Epithelial cell of proximal tubule (primary cell): ENCODE data around the gene GOLGA1. TPM values are rescaled to one million over a fixed set of nuclear protein-coding genes. Genes with fewer than 3 reads are reported as not detected.

ENCODE experiments used
- DNase-seq: peaks from one replicate; pipeline ENCODE4 v3.0.0-alpha.2; 2011; ENCODE audit warnings: low read depth
- H3K4me3 ChIP-seq: 2 replicates; pipeline ENCODE4 v1.5.1; 2011; ENCODE audit warnings: low read depth, mild to moderate bottlenecking, low read length
- total RNA-seq: library from RNA; depleted of rRNA; stranded (reverse); fragments of >200 nt; gene quantifications from 2 replicates; pipeline ENCODE4 v1.2.3, GENCODE V29; 2015
- TF ChIP-seq, protein P1 (sequence below): conservative IDR thresholded peaks from 2 replicates; pipeline ENCODE4 v1.5.1; 2012; ENCODE audit warnings: low read depth, mild to moderate bottlenecking, low read length

GOLGA1 gene, protein sequence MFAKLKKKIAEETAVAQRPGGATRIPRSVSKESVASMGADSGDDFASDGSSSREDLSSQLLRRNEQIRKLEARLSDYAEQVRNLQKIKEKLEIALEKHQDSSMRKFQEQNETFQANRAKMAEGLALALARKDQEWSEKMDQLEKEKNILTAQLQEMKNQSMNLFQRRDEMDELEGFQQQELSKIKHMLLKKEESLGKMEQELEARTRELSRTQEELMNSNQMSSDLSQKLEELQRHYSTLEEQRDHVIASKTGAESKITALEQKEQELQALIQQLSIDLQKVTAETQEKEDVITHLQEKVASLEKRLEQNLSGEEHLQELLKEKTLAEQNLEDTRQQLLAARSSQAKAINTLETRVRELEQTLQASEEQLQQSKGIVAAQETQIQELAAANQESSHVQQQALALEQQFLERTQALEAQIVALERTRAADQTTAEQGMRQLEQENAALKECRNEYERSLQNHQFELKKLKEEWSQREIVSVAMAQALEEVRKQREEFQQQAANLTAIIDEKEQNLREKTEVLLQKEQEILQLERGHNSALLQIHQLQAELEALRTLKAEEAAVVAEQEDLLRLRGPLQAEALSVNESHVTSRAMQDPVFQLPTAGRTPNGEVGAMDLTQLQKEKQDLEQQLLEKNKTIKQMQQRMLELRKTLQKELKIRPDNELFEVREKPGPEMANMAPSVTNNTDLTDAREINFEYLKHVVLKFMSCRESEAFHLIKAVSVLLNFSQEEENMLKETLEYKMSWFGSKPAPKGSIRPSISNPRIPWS
- total RNA-seq: 5.4 and 26.0 TPM in 2 replicates

DNA sequence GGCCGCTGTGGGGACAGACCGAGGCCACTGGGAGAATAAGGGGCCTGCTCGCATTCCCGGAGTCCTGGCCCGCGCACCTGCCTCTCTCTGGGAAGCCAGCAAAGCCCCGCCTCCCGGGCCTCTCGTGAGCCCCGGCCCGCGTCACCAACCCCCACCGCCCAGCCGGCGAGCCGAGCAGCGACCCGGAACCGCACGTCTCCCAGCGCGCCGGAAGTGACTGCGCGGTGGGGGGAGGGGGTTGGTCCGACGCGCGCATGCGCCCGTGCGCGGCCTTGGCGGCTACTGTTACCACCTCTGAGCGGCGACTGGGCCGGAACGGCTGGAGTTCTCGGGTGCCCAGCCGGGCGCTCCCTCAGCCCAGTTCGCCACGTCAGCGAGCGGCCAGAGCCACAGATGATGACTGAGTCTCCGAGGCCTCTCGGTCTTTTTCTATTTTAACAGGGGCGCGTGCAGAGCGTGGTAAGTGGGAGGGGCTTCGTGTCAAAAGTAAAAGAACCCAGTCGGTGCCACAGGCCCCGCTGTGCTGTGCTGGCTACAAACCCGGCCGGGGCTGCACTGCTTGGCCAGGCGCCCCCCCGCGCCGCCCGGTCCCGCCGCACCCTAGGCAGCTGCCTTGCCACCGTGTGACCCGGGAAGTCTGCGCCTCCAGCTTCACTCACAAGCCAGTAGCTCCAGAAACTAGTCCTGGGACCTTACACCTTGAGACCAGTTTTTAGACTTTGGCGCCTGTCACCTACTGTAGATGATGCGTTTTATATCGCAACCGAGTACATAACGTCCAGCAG lies at the start of gene GOLGA1:
Gene GOLGA1 (minus strand): TSS at position 190 of the 785 bp plus-strand sequence. CDS start 2,372 bp downstream, outside the sequence.
- TF ChIP-seq, protein P1, sequence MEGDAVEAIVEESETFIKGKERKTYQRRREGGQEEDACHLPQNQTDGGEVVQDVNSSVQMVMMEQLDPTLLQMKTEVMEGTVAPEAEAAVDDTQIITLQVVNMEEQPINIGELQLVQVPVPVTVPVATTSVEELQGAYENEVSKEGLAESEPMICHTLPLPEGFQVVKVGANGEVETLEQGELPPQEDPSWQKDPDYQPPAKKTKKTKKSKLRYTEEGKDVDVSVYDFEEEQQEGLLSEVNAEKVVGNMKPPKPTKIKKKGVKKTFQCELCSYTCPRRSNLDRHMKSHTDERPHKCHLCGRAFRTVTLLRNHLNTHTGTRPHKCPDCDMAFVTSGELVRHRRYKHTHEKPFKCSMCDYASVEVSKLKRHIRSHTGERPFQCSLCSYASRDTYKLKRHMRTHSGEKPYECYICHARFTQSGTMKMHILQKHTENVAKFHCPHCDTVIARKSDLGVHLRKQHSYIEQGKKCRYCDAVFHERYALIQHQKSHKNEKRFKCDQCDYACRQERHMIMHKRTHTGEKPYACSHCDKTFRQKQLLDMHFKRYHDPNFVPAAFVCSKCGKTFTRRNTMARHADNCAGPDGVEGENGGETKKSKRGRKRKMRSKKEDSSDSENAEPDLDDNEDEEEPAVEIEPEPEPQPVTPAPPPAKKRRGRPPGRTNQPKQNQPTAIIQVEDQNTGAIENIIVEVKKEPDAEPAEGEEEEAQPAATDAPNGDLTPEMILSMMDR: no peak
- peak; percentile 33 for DNase-seq
- H3K4me3 ChIP-seq: peak within 1 kb of the TSS; percentile 82

DNA sequence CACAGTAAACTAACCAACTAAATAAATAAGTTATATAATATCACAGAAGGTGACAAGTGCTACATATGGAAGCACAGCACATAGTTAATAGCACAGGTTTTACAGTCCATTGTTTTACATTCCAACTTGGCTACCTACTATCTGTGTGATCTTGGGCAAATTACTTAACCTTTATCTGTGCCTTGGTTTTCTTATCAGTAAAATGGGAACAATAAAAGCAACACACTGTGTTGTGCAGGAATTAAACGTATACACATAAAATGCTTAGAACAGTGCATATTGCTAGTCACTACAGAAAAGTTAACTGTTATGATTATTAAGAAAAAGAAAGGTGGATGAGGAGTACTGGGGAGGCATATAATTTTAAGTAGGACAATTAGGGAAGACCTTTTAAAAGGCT lies 42.8 kb upstream of the GOLGA1 start:
- no peak for DNase-seq
- no peak overlapping the region for H3K4me3 ChIP-seq
- TF ChIP-seq, protein P1: no peak

DNA sequence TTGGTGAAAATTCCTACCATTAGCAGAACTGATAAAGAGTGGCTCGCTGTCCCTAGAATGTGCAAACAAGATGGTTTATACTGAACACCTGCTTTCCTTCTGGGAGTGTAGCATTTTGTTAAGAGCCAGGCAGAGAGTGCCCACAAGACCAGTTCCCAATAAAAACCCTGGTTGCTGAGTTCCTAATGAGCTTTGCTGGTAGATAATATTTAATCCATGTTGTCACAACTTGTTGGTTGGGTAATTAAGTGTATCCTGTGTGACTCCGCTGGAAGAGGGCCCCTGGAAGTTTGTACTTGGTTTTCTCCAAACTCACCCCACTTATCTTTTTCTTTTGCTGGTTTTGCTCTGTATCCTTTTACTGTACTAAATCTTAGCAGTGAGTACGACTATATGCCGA lies 39.5 kb upstream of the GOLGA1 start:
- TF ChIP-seq, protein P1: no peak
- DNase-seq: peak; percentile 23

DNA sequence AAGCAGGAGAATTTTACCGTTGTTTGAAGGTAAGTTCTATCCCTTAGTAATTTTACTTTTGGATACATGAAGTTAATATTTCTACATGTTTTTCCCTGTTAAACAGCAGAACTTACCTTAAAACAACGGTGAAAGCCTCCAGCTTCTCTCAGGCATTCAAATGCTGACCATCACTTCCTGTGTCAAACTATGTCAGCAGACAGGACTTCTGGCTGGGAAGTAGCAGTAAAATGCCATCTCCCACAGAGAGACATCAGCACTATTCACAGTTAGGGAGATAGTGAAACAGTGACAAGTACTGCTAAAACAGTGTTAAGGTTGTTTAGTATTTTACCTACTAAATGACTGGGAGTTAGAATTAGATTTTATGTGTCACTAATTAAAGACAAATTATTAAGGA lies 34.2 kb upstream of the GOLGA1 start:
- H3K4me3 ChIP-seq: no peak overlapping the region
- DNase-seq: no peak
- TF ChIP-seq, protein P1: no peak

More for the DNA sequence above, 39.5 kb upstream of the GOLGA1 start:
- no peak overlapping the region for H3K4me3 ChIP-seq

DNA sequence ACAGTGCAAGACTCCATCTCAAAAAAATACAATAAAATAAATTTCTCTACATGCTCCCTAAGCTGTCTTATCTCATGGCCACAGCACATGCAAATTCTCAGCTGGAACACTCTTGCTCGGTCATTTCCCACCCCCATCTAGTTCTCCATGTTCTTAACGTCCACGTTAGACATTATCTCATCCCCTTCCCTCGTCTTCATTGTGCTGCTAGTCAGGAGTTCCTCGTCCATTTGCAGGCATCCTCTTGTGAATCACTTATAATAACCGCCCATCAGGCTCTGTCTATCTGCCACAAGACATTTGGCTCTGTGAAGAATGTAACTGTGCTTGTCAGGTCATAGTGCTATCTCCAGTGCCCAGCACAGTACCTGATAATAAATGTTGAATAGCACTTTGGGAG lies 32.9 kb upstream of the GOLGA1 start:
- TF ChIP-seq, protein P1: no peak
- no peak overlapping the region for H3K4me3 ChIP-seq
- no peak for DNase-seq

DNA sequence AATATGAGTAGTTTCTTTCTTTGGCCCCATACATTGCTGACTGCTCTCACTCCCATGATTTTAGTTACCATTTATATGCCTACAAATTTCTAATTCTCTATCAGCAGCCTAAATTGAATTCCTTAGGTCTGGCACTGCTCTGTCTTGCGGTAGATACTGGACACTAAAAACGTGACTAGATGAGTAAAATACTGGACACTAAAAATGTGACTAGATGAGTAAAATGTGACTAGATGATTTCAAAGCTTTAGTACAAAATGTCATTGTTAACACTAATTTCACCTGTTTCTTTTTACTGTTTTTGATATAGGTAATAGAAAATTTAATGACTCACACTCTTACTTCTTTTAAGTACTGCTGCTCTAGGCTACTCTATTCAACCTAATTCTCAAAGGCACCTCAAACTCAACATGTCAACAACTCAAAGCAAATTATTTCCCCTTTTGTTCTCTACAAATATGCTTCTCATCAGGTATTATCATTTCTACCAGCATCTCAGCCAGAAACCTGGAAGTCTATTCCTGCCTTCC lies 31.4 kb upstream of the GOLGA1 start:
- DNase-seq: no peak
- TF ChIP-seq, protein P1: no peak

More for the DNA sequence above, 31.4 kb upstream of the GOLGA1 start:
- H3K4me3 ChIP-seq: no peak overlapping the region
